K562 treated with DMSO at 1 percent for 24 hours (cell line): ENCODE results near the gene CAPN8. TPM values are rescaled to one million over a fixed set of nuclear protein-coding genes. Genes with fewer than 3 reads are reported as not detected.

Experiments
- total RNA-seq: library from RNA; unstranded; fragments of 300-600 nt; gene quantifications from 2 replicates; pipeline ENCODE4 v1.2.3, GENCODE V29; 2022; ENCODE audit warnings: low read depth; ENCODE audit not compliant: insufficient read depth

Gene CAPN8
- total RNA-seq = not detected in 2 replicates

DNA sequence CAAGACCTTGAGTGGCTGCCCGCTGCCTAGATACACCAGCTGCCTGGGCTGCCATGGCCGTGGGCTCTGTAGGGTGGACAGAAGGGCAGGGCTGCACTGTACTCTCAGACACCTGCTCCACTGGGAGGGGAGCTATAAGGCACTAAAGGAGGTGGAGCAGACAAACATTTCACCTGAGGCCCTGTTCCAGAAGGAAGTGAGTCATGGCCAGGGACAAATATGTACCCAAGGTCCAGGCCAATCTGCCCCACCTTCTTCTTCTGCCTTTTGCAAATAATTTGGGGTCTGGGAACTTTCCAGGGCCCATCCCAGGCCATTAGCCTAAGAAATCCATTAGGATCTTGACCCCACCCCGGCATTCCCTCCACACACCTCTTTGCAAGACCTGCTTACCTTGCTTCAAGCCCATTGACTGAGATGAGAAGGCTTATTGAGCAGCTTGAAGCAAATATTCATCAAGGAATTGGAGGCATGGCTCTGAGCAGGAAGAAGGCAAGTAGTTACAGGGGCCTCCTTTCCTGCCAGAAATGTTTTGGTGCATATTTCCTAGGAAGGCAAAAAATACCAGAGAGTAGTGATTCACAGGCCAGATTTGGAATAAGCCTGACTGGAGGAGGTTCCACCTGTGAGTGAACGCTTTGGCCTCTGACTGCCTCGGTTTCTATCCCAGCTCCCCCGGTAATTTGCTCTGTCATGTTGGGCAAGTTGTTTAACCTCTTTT lies at the start of gene CAPN8:
TSS of gene CAPN8 (minus strand) at position 110 of the 721 bp plus-strand sequence. CDS start at position 55, 55 bp downstream.

DNA sequence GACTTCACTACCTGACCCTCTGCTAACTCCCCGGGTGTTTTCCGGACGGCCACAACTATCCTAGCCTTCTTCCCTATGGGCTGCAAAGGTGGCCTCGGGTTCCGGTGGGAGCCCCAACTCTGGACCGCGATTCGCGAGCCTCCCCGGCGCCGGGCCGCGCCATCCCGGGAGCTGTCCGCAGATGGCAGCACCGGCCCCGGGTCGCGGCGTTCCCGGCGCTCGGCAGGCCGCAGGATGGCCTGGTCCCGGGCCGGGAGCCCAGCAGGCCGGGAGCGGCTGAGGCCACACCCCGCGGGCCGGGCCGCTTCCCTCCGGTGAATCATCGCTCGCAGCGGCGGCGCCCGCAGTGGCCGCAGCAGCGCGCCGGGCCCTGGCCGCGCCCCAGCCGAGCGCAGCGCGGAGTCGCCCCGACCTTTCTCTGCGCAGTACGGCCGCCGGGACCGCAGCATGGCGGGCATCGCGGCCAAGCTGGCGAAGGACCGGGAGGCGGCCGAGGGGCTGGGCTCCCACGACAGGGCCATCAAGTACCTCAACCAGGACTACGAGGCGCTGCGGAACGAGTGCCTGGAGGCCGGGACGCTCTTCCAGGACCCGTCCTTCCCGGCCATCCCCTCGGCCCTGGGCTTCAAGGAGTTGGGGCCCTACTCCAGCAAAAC lies 46.8 kb upstream of the CAPN8 start, which contains the start of gene CAPN2:
TSS of gene CAPN2 (plus strand) at position 346 of the 656 bp plus-strand sequence. CDS start at position 448, 102 bp downstream.

Other genes starting within 250 kb of the CAPN8 start
- 74.8 and 83.9 TPM in 2 replicates for gene CAPN2, start 46.8 kb upstream of the CAPN8 start, total RNA-seq
- gene TP53BP2, start 180.2 kb upstream of the CAPN8 start, total RNA-seq = 24.8 and 29.8 TPM in 2 replicates